HG03442 (cell line): ENCODE measurements around the gene RAB34.
"Not testable (repeated sequence)": the region's sequence is repeated elsewhere in the genome, so short reads cannot be mapped to it uniquely, and the experiment has no call there.

Experiments used
- ATAC-seq: cut with Tn5 transposase; IDR thresholded peaks from one replicate; pipeline ENCODE4 v1.9.1; 2021; ENCODE audit warnings: mild to moderate bottlenecking, moderate library complexity; ENCODE audit not compliant: unreplicated experiment

Gene RAB34

GRCh38 chr17:28728364-28729200 lies 10.9 kb upstream of the RAB34 start, which contains the start of gene NEK8:
Gene NEK8, plus strand, starts transcription at chr17:28728788. Its CDS starts 26 bp downstream, at chr17:28728814.
- ATAC-seq = peak; percentile 35

GRCh38 chr17:28726627-28727491 lies 9.2 kb upstream of the RAB34 start:
- ATAC-seq = peak; percentile 39

GRCh38 chr17:28726226-28726626 lies 8.6 kb upstream of the RAB34 start, which contains the start of gene TLCD1:
Gene TLCD1, minus strand, starts transcription at chr17:28726233. Its CDS starts 136 bp downstream, at chr17:28726097.
- ATAC-seq = peak; percentile 6

GRCh38 chr17:28725660-28726225 lies 8.1 kb upstream of the RAB34 start:
- peak; percentile 4 for ATAC-seq

GRCh38 chr17:28725166-28725659 lies 7.5 kb upstream of the RAB34 start:
- ATAC-seq = no peak

GRCh38 chr17:28724500-28725165 lies 7.0 kb upstream of the RAB34 start:
- no peak for ATAC-seq

- ATAC-seq = not testable (repeated sequence)
Observed at GRCh38 chr17:28723836-28724499, 6.3 kb upstream of the RAB34 start.

GRCh38 chr17:28723159-28723835 lies 5.6 kb upstream of the RAB34 start:
- no peak for ATAC-seq

GRCh38 chr17:28722417-28723158 lies 4.9 kb upstream of the RAB34 start:
- no peak for ATAC-seq

- not testable (repeated sequence) for ATAC-seq
Observed at GRCh38 chr17:28720997-28721329, 3.3 kb upstream of the RAB34 start.

GRCh38 chr17:28720247-28720996 lies 2.8 kb upstream of the RAB34 start:
- ATAC-seq = no peak

- no peak for ATAC-seq
Observed at GRCh38 chr17:28719021-28719433, 1.4 kb upstream of the RAB34 start.

GRCh38 chr17:28718333-28719020 lies 809 bp upstream of the RAB34 start:
- no peak for ATAC-seq

GRCh38 chr17:28716740-28717577 lies 709 bp downstream of the RAB34 start:
- no peak for ATAC-seq

- ATAC-seq = no peak
Observed at GRCh38 chr17:28715217-28715616, 2.5 kb downstream of the RAB34 start.

- ATAC-seq = no peak
Observed at GRCh38 chr17:28714281-28714680, 3.4 kb downstream of the RAB34 start.
